GM03348 (cell line): ENCODE data around the gene RASGEF1B.

Source experiments
- DNase-seq: peaks from one replicate; pipeline ENCODE4 v3.0.0; 2012; ENCODE audit warnings: low spot score

The RASGEF1B gene

DNA sequence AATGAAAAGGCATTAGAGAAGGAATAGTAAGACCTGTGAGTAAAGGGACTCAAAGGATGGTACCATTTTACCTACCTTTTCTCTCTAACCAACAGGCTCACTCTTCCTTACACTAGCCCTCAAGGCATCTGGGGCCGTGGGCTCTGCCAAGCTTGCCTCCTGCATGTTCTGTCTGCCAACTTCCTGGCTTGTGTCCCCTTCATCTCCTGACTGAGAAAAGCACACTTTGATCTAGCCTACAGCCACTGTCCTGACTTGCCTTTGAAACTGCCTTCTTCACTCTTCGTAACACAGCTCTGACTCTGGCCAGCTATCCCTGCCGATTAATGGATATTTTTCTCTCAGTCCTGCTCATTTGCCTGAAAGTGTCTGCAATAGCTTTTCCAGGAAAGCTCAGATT lies 76.5 kb downstream of the RASGEF1B start:
- no peak for DNase-seq

DNA sequence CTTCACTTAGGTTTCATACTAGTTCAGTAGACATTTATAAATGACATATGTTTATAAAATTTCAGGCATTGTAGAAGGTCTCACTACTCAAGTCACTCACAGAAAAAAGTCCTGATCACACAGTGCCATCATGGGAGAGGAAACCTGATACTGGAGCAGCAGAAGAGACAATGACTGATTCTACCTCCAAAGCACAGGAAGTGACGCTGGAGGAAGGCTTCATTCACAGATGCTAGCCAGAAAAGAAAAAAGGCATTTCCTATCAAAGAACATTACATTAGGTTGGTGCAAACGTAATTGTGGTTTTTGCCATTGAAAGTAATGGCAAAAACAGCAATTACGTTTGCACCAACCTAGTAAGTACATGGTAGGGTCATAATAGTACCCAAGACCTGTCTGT lies 79.5 kb downstream of the RASGEF1B start:
- no peak for DNase-seq

DNA sequence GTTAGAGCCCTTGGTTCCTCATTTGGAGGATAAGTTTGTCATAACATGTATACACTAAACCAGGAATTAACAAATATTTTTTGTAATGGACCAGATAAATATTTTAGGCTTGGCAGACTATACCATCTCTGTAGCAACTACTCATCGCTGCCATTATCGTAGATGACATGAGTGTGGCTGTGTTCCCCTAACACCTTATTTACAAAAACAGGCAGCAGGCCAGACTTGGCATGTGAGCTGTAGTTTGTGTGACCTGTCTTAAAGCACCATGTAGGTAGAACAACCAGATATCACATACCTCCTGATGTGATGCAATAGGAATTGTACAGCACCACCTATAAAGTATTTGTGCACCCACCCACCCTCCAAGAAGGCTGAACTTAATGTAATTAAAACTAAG lies 82.0 kb downstream of the RASGEF1B start:
- no peak for DNase-seq

DNA sequence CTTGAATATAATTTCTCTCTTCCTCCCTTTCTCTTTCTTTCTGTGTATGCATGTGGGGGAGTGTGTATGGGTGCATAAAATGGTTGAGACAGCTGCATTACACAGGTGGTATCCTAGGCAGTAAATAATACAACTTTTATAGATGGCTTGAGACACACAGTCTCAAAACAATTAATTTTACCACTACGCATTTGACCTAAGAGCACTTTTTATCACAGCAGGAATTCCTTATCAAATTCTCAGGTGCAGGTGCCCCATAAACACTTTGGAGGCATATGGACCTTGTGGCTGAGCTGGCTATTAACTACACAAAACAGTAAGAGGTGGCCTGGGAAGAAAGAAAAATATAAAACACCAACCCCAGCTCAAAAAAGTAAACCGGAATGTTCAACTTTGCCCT lies 91.3 kb downstream of the RASGEF1B start:
- DNase-seq: no peak

DNA sequence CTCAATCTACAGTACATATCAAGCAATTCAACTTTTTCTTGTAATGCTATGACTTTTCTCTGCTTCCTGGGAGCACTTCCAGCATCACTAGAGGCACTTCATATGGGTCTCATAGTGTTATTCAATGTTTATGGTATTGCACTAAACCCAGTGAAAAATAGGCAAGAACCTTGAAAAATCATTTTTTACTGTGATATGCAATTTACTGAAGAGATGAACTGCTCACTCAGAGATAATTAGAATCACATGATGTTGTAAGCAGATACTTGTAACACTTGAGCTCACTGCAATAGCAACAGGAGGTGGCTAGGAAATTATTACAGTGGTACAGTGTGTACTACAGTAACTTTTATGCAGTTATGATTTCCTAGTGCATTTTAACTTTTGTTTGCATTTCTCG lies 93.3 kb downstream of the RASGEF1B start:
- no peak for DNase-seq

DNA sequence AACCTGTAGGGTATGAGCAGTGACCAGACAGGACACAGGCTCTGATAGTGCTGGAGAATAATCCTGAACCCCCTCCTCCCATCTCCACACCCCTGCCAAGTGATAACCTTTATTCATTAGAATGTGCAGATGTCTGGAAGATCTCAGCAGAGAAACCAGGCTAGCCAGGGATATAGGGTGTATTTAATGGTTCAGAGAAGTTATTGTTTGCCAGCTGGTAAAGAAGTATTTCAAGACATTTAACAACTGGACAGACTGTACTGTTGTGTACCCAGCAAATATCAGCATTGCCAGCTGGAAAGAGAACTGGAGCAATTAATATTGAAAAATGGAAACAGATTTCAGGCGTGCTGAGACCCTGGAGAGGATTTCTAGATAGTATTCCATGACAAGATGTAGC lies 94.5 kb downstream of the RASGEF1B start:
- DNase-seq: no peak

DNA sequence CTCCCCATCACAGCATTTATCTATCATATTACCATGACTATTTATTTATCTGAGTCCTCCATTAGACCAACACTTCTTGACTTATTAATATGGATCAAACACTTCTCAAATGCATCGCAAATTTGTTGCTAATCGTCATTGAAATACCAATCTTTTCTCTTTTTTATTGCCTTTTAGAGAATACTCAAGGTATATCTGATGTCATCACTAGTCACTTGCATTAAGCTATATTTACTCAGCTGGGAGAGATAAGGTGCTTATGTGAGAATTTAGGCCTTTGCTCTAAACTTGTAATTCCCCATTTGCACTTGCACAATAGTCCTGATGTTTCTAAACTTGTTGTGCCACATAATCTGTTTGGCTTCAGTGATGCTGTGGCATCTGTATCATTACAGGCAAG lies 95.0 kb downstream of the RASGEF1B start:
- DNase-seq: no peak
